Astrocyte of the spinal cord (primary cell): ENCODE data around the gene CCDC92B.

Experiments used
- DNase-seq: peaks from one replicate; pipeline ENCODE4 v3.0.0; 2011; ENCODE audit warnings: low read depth, low spot score
- H3K4me3 ChIP-seq: 2 replicates; pipeline ENCODE4 v1.5.1; 2011; ENCODE audit warnings: low read depth, mild to moderate bottlenecking, low read length, moderate library complexity
- CTCF ChIP-seq: IDR thresholded peaks from 2 replicates; pipeline ENCODE4 v1.5.1; 2012; ENCODE audit warnings: low read depth, mild to moderate bottlenecking, low read length, inconsistent platforms
- in situ Hi-C: cut with HindIII; loops from 2 replicates; pipeline ENCODE4 v1.10.0; 2017; ENCODE audit warnings: low sequenced_read_pairs

CCDC92B gene

GRCh38 chr17:2694381-2695242 is 54.8 kb downstream of the CCDC92B start:
- in situ Hi-C loops, result no loop called here
- no peak for TF ChIP-seq CTCF
- DNase-seq, result no peak
- no peak overlapping the region for H3K4me3 ChIP-seq

GRCh38 chr17:2693561-2694380 is 55.7 kb downstream of the CCDC92B start:
- DNase-seq, result no peak
- no peak for TF ChIP-seq CTCF
- in situ Hi-C loops, result no loop called here
- no peak overlapping the region for H3K4me3 ChIP-seq

- TF ChIP-seq CTCF, result no peak
- no peak overlapping the region for H3K4me3 ChIP-seq
- no peak for DNase-seq
- in situ Hi-C loops, result no loop called here
These were observed 56.7 kb downstream of the CCDC92B start for GRCh38 chr17:2692781-2693135.

GRCh38 chr17:2691965-2692780 is 57.3 kb downstream of the CCDC92B start:
- DNase-seq, result no peak
- H3K4me3 ChIP-seq, result no peak overlapping the region
- in situ Hi-C loops, result no loop called here
- no peak for TF ChIP-seq CTCF

GRCh38 chr17:2691069-2691871 is 58.2 kb downstream of the CCDC92B start:
- in situ Hi-C loops, result no loop called here
- DNase-seq, result no peak
- H3K4me3 ChIP-seq, result no peak overlapping the region
- TF ChIP-seq CTCF, result no peak
